Measurements from ENCODE around the gene SBF2. TPM values are rescaled to one million over a fixed set of nuclear protein-coding genes. Genes with fewer than 3 reads are reported as not detected.
"Not testable (repeated sequence)": the region's sequence is repeated elsewhere in the genome, so short reads cannot be mapped to it uniquely, and the experiment has no call there.

Gene SBF2
- total RNA-seq, 2 donors from 2014 or later: 18.5 to 25.8 TPM

DNA sequence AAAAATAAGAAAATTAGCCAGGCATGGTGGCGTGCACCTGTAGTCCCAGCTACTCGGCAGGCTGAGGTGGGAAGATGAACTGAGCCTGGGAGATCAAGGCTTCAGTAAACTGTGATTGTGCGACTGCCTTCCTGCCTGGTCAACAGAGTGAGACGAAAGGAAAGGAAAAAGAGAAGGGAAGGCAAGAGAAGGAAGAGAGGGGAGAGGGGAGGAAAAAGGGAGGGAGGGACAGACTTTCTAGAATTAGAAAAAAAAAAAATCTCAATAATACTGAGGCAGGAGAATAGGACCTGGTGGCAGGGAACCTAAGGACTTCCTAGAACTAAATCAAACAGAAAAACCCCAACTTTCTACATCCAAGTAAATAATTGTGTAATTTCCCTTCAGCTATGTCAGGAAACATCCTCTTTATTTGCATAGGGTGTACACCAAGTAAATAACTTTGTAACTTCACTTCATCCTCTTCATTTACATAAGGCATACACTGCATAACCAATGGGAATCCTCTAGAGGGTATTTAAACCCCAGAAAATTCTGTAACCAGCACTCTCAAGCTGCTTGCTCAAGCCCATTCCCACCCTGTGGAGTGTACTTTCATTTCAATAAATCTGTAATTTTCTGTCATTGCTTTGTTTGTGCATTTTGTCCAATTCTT is 8.7 kb downstream of the SBF2 start:
- no peak for ATAC-seq
- intact Hi-C loops (cut with DNase I): no loop called here
- no peak for DNase-seq

DNA sequence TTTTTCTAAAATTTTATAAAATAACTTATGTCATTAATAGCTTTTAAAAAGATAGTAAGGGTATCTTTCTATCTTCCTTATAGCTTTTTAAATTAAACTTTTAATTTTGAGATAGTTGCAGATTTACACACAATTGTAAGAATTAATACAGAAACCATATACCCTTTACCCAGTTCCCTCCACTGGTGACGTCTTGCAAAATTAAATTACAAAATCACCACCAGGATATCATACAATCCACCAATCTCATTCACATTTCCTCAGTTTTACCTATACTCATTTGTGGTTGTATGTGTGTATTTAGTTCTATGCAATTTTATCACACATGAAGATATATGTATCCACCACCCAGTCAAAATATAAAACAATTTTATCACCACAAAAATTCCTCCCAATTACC is 10.0 kb downstream of the SBF2 start:
- intact Hi-C loops (cut with DNase I): no loop called here
- DNase-seq (no peak), ATAC-seq (no peak)

DNA sequence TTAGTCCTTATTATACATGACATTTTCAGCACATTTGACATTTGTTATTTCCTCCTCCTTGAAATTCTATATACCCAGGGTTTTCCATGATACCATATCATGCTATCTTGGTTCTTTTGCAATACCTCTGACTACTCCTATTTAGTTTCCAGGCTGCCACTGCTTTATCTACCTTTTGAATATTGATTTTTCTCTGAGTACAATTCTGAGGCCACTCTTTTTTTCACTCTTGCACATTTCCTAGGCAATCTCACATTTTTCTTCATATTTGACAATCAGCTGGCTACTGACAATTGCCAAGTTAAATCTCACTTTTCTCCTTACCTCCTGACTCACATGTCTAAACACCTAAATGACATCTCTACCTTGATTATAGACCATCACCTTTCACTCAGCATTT is 11.9 kb downstream of the SBF2 start:
- ATAC-seq (no peak), DNase-seq (no peak)
- intact Hi-C loops (cut with DNase I): no loop called here

DNA sequence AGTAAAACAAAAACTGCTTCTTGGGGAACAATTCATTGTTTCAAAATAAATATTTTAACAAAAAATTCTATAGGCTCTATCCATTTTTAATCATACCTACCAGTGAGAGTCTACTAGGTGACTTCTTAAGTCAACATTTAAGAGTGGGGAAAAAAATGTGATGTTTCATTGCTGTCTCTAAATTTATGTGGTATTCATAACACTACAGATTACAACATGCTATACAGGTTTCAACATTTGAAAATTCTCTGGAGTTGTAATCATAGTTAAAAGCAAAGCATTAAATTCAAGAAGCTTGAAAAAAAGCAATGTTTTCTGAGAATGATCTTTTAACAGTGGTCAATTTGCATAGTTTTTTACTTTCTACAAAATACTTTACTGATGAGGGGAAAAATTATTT is 18.3 kb downstream of the SBF2 start:
- intact Hi-C loops (cut with DNase I): no loop called here
- no peak for ATAC-seq

DNA sequence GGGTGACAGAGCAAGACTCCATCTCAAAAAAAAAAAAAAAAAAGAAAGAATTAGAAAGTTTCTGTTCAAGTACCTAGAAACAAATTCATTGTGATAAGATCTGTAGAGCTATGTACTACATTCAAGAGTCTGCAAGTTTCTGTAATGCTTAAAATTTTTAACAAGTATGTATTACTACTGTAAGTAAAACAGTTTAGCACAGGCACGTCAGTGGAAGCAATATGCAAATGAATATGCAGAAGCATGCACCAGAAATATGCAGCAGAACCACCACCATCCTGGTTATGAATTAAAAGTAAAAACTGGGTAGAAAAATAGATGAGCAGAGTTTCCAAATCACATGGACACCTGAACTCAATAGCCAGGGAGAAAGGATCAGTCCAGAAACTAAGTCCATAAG is 19.3 kb downstream of the SBF2 start:
- DNase-seq (no peak), ATAC-seq (no peak)
- intact Hi-C loops (cut with DNase I): no loop called here

More for the DNA sequence above, 18.3 kb downstream of the SBF2 start:
- DNase-seq: no peak

DNA sequence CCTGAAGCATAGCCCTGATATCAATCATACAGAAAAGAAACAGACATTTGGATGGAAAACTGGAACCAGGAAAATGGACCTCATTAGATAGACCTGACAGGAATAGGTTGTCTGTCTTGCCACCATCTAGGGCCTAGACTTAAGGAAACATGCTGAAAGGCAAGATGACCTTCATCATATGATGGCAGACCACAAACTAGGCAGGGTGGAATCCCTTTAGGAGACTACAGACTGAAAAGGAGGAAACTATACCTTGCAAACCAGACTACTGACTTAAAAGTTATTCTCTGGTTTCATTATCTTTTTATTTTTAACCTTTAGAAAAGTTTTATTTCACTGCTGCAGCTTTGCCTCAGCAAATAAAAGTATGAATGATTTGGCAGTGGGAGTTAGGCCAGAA is 20.3 kb downstream of the SBF2 start:
- ATAC-seq: no peak
- no peak for DNase-seq
- intact Hi-C loops (cut with DNase I): no loop called here

DNA sequence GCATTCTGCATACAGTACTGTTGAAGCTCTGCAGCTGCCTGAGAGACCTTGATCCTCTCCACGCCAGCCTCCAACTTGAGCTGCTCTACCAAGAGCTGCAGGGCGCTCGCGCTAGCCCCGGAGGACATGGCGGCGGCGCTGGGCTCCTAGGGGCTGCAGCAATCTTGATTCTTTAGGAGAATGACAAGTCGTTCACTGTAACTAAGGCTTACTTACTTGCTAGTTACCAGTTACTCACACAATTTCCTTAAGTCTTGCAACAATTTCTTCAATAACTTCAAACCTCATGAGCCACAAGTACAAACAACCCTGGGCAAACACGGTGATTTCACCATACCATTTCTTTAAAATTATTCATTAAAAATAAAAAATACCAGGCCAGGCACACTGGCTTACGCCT is 21.9 kb downstream of the SBF2 start:
- intact Hi-C loops (cut with DNase I): no loop called here
- DNase-seq: no peak
- no peak for ATAC-seq

DNA sequence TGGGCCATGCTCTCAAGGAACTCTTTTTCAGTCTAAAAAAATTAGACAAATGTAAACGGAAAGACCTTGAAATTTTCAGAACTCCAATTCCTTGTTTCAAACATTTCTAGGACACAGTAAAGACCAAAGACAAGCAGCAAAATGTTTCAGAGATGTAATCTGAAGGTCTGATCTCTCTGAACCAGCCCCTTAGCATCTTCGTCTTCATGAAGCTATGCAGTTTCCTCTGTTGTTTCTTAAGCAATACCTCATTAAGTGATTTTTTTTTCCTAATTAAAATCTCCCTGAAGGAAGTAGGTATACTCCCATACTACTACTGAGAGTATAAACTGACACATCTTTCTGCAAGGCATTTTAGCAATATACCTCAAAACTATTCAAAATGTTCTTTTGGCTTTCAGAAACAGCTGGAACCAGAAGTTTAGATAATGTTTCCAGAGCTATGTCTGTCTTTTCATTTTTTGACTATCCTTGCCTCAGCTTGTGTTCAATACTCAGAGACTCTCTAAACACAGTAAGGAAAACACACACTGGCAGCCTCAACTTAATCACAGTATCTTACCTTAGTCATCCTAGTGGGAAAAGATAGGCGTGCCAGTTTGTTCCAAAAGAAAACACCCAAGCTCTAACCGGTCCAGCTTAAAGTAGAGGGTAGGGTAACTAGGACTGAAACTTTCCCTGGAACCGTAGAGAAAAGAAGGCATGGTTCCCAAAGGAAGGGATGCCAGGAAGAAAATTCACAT is 25.1 kb downstream of the SBF2 start:
- ATAC-seq: peak in 1 of 2 donors; percentile 79
- no peak for DNase-seq
- intact Hi-C loops (cut with DNase I): no loop called here

DNA sequence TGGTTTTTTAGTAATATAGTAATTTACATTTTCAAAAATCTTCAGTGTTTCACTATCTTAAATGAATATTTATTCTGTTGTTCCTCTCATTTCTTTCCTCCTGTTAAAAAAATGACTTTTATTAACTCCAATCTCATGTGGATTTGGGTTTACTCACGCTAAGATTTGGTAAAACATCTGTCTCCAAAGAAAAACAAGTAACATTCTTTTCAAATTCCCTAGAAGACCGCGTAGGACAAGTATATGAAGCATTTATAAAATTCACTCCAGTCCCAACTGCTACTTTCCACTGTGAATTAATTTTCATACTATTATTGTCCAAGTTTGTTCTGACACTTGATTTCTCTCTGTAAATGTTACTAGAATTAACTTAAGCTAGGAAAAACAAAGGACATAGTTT is 26.2 kb downstream of the SBF2 start:
- no peak for DNase-seq
- ATAC-seq: no peak
- intact Hi-C loops (cut with DNase I): no loop called here

DNA sequence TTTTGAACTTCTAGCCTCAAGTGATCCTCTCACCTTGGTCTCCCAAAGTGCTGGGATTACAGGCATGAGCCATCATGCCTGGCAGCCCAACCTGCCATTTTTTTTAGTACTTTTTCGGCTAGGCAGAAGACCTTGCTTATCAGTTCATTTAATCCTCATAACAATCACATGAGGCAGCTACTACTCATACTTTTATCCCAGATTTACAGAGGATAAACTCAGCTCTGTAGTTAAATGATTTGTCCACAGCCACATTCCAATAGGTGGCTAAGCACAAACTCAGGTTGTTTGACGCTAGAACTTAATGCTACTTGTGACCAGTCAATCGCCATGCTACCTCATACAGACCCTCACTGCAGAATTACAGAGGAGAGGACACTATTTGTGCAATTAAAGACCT is 28.1 kb downstream of the SBF2 start:
- ATAC-seq (no peak), DNase-seq (no peak)
- intact Hi-C loops (cut with DNase I): no loop called here

DNA sequence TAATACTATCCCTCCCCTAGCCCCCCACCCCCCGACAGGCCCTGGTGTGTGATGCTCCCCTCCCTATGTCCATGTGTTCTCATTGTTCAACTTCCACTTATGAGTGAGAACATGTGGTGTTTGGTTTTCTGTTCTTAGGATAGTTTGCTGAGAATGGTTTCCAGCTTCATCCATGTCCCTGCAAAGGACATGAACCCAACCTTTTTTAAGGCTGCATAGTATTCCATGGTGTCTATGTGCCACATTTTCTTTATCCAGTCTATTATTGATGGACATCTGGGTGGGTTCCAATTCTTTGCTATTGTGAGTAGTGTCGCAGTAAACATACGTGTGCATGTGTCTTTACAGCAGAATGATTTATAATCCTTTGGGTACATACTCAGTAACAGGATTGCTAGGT is 29.3 kb downstream of the SBF2 start:
- intact Hi-C loops (cut with DNase I); DNase-seq; ATAC-seq: not testable (repeated sequence)

DNA sequence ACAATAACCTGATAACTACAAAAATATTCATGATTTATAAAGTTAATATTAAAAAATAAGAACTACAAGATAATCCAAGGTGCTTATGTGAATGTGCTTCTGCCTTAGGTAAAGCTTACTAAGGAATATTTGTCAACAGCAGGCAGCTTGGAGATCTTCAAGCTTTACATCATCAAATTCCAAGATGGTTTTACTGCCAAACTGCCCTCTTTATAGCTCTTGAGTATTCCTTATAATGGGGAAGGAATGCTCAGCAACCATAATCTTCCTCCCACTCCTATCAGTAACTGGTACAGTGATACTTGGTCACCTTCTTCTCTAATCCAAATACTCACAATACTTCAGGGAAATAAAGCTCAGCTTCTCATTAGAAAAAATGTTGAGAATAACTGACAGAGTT is 30.1 kb downstream of the SBF2 start:
- DNase-seq: no peak
- ATAC-seq: no peak
- intact Hi-C loops (cut with DNase I): no loop called here

DNA sequence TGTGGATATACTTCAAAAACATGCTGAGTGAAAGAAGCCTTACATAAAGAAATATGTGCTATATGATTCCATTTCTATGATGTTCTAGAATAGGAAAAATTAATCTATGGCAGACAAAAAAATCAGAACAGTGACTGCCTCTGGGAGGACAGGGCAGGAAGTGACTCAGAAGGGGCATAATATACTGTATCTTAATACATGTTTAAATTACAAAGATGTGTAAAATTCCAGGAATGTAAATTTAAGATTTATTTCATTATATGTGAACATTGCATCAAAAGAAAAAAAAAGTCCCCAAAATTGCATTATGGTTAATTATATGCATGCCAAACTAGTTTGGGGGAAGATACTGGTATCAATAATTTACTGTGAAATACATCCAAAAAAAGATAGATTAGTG is 32.2 kb downstream of the SBF2 start:
- intact Hi-C loops (cut with DNase I): no loop called here

DNA sequence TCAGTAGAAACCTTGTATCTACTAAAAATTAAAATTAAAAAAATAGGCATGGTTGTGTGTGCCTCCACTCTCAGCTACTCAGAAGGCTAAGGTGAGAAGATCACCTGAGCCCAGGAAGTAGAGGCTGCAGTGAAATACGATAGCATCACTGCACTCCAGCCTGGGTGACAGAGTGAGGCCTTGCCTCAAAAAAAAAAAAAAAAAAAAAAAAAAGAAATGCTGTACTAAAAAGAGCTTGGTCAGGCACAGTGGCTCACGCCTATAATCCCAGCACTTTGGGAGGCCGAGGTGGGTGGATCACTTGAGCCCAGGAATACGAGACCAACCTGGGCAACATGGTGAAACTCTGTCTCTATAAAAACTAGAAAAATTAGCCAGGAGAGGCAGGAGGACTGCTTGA is 36.5 kb downstream of the SBF2 start:
- intact Hi-C loops (cut with DNase I): no loop called here
- DNase-seq: no peak
- no peak for ATAC-seq

More for the DNA sequence above, 32.2 kb downstream of the SBF2 start:
- no peak for DNase-seq
- ATAC-seq: no peak

DNA sequence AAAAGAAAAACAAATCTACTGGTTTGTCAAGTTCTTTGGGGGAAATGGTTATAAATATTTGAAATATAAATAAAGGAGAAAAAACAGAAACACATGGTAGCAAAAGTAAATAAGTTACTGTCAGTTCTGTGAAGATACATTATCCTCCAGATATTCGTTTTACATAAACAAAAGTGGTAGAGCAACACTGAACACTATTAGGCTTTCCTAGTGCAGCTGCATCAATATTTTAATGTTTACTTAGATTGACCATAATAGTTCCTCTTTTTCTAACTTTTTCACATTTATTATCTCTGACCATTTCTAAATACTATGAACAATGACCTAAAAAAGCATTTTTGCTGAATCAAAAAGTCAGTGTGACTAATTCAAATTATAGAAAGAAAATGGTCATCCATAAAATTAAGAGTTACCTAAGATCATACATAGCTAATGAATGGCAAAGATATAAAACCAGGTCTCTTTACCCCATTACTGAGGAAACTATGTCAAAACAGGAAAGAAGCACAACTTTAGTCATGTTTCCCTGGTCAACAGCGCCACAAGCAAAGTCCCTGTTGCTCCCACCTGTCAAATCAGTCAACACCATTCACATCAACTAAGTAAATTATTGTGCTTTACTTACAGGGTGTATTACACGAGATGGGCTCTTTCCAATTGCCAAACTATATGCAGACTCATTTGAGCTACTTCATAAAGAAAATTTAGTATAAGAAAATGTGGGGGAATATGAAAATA is 38.5 kb downstream of the SBF2 start:
- intact Hi-C loops (cut with DNase I): no loop called here
- ATAC-seq: no peak
- DNase-seq: no peak

DNA sequence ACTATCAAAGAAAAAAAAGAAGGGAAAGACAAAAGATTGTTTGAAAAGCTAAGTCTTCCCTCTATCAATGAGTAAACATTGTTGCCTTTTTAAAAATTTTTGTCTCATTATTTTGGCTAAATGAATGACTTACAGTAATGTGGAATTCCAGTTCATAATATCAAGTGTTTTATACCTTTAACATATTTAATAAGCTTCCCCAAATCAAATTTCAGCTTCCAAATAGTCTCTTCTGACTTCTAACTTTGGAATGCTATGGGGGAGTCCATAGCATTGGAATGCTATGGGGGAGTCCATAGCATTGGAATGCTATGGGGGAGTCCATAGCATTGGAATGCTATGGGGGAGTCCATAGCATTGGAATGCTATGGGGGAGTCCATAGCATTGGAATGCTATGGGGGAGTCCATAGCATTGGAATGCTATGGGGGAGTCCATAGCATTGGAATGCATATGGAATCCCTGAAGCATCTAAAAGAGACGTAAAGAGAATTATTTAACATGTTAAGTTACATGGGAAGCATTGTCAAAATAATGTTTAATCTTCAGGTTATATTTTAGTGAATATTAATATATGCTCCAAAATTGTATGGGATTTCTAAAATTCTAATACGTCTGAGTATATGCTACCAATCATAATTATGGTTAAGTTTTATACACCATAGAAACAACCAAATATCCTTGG is 44.4 kb downstream of the SBF2 start:
- intact Hi-C loops (cut with DNase I); DNase-seq; ATAC-seq: not testable (repeated sequence)

DNA sequence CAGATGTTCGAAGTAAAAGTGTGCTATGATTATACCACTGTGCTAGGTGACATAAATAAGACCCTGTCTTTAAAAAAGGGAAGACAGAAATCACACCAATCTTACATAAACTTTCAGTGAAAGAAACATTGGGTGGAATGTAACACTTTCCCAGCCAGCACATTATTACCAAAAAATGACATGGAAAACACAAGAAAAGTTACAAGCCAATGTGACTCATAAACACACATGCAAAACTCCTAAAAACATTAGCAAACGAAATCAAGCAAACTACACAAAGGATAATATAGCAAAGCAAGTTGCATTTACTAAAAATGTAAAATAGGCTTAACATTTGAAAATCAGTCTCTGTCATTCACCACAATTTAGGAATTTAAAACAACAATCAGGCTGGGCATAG is 47.0 kb downstream of the SBF2 start:
- DNase-seq: no peak
- ATAC-seq: no peak
- intact Hi-C loops (cut with DNase I): no loop called here

DNA sequence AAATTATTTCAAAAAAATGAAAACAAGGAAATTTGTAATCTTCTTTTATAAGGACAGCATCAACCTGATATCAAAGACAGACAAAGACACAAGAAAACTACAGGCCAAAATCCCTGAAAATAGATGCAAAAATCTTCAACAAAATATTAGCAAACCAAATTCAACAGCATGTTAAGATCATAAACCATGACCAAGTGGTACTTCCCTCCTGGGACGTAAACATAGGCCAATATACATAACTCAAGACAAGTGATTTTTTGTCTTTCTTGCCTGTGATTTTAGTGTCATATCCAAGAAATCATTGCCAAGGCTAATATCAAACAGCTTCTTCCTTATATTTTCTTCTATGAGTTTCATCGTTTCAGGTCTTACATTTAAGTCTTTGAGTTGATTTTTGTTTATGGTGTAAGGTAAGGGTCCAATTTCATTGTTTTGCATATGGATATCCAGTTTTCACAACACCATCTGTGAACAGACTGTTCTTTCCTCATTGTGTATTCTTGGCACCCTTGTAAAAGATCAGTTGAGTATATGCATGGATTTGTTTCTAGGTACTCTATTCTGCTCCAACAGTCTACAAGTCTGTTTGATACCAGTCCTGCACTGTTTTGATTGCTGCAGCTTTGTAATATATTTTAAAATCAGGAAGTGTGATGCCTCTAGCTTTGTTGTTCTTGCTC is 50.0 kb downstream of the SBF2 start:
- DNase-seq (no peak), ATAC-seq (no peak)
- intact Hi-C loops (cut with DNase I): no loop called here

DNA sequence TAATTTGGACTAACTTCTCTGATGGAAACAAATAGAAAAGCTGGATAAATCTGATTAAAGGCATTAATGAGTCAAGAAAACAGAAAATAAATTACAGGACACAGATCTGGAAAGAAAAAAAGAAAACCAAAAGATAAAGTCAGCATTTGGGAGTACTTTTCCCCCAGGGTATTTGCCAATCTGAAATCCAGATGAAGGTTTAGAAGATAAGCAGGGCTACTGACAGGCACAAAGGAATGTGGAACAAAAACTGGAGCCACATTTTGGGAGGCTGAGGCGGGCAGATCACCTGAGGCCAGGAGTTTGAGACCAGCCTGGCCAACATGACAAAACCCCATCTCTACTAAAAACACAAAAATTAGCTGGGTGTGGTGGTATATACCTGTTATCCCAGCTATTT is 57.2 kb downstream of the SBF2 start:
- intact Hi-C loops (cut with DNase I): no loop called here
- no peak for DNase-seq
- no peak for ATAC-seq
